Right ventricle myocardium superior (tissue), 1 donor: Measurements from ENCODE around the gene HIRA. TPM values are rescaled to one million over a fixed set of nuclear protein-coding genes. Genes with fewer than 3 reads are reported as not detected.
"Not testable (repeated sequence)": the region's sequence is repeated elsewhere in the genome, so short reads cannot be mapped to it uniquely, and the experiment has no call there.

Experiments used
- ATAC-seq: fragments of 200-7000 bp; cut with Tn5 transposase; one replicate; pipeline ENCODE4 v1.9.1; 2020; ENCODE audit warnings: mild to moderate bottlenecking; ENCODE audit not compliant: poor library complexity
- DNase-seq: peaks from one replicate; pipeline ENCODE4 v3.0.0-alpha.2; 2020
- intact Hi-C: fragments of 100-400 bp; cut with DNase I; formaldehyde crosslinking; loops from one replicate; pipeline ENCODE4 v1.11.2; 2022
- total RNA-seq: library from RNA; stranded (reverse); fragmentation: NEBNext Ultra II Directional; extraction: Animal tissue kit (Norgen Biotek cat#: 25700); gene quantifications from one replicate; pipeline ENCODE4 v1.2.1, GENCODE V29; 2021
- donor health status: DM: no; HTN: yes; CAD: no; lungs with severe emphysema.

HIRA gene
- total RNA-seq, 1 donor from 2014 or later, result 18.2 TPM

GRCh38 chr22:19373450-19373849, 58.1 kb downstream of the HIRA start:
- ATAC-seq (no peak), DNase-seq (no peak)
- intact Hi-C loops, result no loop called here

- no peak for DNase-seq
- intact Hi-C loops, result no loop called here
- ATAC-seq, result no peak
Measured at GRCh38 chr22:19371893-19372292, 59.6 kb downstream of the HIRA start.

DNA sequence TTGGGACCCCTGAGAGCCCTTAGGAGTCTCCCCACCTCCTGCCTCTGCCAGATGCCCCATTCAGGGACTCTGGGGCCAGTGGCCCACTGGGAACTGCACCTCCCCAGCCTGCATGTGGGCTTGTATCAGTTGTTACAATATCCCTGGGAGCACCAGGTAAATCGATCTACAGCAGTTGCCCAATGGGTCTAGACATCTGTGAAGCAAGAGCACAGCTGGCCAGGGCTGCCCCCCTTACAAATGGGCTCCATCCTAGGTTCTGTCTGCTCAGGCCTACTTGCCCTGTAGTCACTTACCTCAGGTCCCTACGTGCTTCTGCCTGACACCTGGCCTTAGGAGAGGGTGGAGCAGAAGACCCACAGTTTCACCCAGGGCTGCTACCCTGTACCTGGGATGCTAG, 62.7 kb downstream of the HIRA start:
- intact Hi-C loops, result no loop called here
- DNase-seq (no peak), ATAC-seq (no peak)

DNA sequence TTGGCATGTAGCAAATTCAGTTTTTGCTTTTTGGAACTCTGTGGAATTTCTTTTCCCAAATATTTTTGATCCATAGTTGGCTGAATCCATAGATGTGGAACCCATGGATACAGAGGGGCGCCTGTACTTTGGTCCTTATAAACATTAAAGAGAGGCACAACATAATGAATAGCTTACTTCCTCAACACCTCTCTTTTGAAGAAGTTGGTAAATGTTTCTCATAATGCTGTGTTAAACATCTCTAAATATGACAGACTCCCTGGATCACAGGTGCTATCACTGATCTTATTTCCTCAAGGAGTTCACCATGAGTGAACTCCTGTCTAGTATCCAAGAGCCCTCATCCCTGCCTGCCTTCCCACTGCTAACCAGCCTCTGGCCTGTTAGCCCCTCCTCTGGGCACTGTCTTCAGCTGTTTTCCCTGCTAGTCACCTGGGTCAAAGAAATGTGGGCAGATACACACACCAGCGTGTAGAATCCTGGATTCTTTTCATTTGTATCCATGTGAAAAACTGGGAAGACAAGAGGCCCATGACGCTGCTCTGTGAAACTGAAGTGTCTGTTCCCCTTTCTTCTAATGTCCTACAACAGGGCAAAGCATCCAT, 63.7 kb downstream of the HIRA start:
- intact Hi-C loops, result no loop called here
- DNase-seq, result no peak

DNA sequence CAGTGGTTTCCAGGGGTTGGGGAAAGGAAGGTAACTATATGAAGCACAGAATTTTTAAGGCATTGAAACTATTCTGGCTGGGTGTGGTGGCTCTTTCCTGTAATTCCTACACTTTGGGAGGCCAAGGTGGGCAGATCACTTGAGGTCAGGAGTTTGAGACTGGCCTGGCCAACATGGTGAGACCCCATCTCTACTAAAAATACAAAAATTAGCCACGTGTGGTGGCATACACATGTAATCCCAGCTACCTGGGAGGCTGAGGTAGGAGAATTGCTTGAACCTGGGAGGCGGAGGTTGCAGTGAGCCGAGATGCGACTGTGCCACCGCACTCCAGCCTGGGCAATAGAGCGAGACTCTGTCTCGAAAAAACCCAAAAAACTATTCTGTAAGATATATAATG, 68.0 kb downstream of the HIRA start:
- ATAC-seq, intact Hi-C loops: not testable (repeated sequence)

More for the DNA sequence above, 63.7 kb downstream of the HIRA start:
- ATAC-seq, result no peak

DNA sequence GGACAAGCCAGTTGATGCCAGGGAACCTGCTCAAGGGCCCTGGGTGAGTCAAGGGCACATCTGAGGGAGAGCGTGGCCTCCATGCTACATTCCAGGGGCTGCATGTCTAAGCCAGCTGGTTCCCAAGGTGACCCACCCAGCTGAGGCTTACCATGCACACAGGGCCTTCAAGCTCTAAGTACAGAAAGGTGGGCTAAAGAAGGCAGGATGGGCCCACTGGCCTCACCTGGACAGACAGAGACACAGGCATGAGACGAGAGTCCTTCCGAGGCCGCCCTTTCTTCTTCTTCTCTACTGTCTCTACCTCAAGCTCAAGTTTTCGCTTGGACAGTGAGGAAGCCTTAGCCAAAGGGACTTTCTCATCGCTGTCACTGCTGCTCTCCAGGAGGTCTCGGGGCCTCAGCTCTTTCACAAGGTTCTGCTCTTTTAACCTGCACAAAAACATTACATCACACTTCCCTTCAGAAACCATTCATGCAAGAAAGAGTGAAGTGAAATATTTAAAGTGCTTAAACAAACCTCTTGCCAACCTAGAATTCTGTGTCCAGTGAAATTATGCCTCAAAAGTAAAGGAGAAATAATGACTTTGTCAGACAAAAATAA, 69.9 kb downstream of the HIRA start:
- ATAC-seq, result no peak
- DNase-seq, result no peak
- intact Hi-C loops, result no loop called here

More for the DNA sequence above, 68.0 kb downstream of the HIRA start:
- not testable (repeated sequence) for DNase-seq

DNA sequence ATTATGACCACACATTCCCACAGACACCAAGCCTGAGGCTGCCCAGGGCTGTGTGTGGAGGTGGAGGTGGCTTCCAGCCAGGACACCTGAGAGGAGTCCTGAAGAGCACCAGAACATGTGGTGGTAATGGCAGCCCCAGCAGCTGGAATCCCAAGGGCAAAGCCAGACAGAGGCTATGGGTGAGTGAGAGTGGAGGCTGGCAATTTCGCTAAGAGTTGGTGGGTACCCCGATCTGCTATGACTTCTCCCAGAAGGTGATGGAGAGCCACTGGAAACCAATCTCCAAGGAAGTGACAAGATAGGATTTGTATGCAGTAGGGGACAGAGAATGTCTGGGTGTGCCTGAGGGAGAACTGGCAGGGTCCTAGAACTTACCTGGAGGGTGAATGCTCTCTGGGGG, 70.7 kb downstream of the HIRA start:
- ATAC-seq (no peak), DNase-seq (no peak)
- intact Hi-C loops, result no loop called here

DNA sequence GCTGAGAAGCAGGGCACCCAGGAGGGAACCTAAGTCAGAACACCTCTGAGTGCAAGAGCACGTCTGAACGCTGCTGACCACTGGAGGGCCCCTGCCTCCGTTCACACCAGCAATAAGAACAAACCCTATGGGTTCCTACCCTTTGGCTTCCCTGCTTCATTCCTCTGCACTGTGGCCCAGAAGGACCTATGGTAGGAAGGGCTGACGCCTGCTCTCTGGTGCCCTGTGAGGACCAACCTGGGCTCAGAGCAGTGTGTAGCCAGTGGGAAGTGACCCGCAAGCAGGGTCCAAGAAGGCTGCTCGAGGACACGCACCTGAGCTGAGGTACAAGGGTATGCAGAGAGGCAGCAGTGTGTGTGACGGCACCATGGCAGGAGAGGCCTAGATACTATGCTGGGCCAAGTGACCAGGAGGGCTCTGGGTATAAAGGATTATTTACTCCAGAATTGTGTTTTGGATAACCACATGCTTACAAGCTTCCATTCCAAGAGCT, 71.2 kb downstream of the HIRA start:
- DNase-seq, result no peak
- intact Hi-C loops, result no loop called here
- no peak for ATAC-seq

DNA sequence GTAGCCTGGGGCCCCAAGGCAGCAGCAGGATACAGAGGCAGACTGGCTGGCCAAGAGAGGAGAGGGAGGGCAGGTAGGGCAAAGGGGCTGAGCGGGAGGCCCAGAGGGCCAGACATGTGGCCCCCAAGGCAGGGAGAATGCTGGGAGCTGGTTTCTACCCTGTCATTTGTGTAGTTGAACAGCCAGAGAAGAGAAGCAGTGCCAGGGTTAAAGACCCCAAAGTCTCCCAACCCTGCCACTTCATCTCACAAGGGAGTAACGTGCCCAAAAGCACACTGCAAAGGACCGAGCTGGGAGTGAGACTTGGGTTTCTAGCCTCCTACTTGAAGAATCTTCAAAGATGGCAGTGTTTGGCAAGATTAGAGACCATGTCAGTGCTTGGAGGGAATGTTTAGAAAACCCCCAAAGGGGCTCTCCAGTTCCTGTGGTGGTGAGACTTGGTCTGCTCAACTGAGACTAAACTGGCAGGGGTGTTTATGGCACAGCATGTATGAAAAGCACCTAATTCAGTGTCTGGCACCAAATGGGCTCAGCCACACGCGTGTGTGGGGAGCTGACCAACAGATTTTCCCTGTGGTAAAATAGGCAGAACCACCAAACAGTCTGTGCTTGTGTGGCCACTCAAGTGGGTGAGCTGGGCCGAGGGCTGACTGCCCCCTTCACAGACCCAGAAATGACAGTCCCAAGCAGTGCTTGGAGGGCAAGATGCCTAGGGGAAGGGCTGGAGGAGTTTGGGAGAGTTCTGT, 71.8 kb downstream of the HIRA start:
- DNase-seq (no peak), ATAC-seq (no peak)
- intact Hi-C loops, result no loop called here

GRCh38 chr22:19358703-19359553, 72.6 kb downstream of the HIRA start:
- intact Hi-C loops, result no loop called here
- ATAC-seq (no peak), DNase-seq (no peak)

- ATAC-seq, result no peak
- DNase-seq, result no peak
- intact Hi-C loops, result no loop called here
Measured at GRCh38 chr22:19358195-19358594, 73.3 kb downstream of the HIRA start.

DNA sequence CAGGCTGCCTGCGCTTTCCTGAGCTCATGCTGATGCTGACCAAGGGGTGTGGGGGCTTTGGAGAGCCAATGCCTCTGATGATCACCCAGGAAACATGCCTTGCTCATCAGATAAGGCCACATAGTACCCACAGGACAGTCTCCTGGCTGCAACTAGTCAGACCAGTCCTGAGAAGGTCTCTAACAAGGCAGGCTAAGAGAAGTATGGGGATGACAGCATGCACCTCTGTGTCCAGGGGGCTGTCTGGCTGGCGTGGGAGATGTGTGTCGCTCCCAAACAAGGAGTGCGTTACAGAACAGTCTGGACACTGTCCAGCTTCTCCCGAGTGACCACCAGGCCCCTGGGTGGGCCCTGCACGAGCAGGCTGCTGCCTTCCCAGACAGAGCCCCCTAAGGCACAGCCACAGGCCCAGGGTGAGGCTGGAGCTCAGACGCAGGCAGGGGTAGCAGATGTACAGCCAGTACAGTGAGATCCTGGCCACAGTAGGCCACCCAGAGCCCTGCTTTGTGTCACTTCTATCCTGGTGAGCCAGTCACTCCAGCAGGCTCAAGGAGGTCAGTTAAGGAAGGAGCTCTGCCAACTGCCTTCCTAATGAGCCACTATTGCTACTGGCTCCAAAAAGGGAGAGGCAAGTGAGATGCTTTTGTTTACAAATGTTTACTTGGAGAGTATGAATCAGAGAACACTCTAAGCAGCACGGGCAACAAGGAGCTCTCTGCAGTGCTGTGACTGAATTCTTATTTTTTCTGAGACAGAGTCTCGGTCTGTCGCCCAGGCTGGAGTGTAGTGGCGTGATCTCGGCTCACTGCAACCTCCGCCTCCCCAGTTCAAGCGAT, 74.0 kb downstream of the HIRA start:
- intact Hi-C loops, result no loop called here
- no peak for DNase-seq
- ATAC-seq, result no peak

GRCh38 chr22:19356708-19357269, 74.7 kb downstream of the HIRA start:
- intact Hi-C loops, result no loop called here
- DNase-seq, result no peak

GRCh38 chr22:19355413-19356157, 75.9 kb downstream of the HIRA start:
- ATAC-seq (no peak), DNase-seq (no peak)
- intact Hi-C loops, result no loop called here

More at GRCh38 chr22:19356708-19357269, 74.7 kb downstream of the HIRA start:
- ATAC-seq, result no peak

DNA sequence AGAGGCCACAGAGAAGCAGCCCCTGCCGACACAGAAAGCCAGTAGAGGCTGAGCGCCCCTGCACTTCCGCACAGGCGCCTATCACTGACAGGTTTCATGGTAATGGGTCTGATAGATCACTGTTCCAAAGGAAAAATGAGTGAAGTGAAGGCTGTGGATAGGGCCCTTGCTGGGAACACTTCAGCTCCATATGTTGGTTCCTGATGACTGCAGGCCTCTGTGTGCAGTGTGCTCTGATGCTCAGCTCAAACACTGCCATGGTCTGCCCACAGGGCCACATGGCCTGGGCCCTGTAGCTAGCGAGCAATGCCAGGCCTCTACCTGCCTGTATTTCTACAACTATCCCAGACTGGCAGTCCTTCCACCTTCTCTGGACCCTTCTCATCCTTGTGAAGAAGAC, 77.3 kb downstream of the HIRA start:
- intact Hi-C loops, result no loop called here
- DNase-seq, result no peak
- no peak for ATAC-seq

- DNase-seq (no peak), ATAC-seq (no peak)
- intact Hi-C loops, result no loop called here
Measured at GRCh38 chr22:19353363-19354131, 78.0 kb downstream of the HIRA start.

DNA sequence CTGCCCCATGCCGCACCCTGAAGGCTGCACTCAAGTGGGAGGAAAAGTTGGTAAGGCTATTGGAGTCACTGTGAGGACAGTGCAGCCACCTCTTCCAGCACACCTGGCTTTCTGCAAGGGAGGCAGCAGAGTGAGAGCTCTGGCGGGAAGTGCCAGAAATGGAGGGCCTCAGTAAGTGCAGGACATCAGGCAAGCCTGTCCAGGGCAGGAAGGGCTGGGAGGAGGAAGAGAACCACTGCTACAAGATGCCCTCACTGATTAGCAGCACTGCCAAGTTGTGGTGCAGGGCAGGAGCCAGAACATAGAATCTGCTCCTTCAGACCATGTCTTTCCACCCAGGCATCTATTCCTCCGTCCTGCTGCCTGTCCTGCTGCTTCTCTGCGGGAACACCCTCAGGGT, 78.8 kb downstream of the HIRA start:
- ATAC-seq (no peak), DNase-seq (no peak)
- intact Hi-C loops, result no loop called here
